ENCODE results near the gene MARVELD1. TPM values are rescaled to one million over a fixed set of nuclear protein-coding genes. Genes with fewer than 3 reads are reported as not detected.
A peak's percentile ranks its signal among the peaks of the same experiment; 100 is the strongest.

MARVELD1 gene
- total and polyA plus RNA-seq, 2 of the 13 experiments (the other 11 are each of a cell fraction or from before 2014, with no cell fraction given): not detected

DNA sequence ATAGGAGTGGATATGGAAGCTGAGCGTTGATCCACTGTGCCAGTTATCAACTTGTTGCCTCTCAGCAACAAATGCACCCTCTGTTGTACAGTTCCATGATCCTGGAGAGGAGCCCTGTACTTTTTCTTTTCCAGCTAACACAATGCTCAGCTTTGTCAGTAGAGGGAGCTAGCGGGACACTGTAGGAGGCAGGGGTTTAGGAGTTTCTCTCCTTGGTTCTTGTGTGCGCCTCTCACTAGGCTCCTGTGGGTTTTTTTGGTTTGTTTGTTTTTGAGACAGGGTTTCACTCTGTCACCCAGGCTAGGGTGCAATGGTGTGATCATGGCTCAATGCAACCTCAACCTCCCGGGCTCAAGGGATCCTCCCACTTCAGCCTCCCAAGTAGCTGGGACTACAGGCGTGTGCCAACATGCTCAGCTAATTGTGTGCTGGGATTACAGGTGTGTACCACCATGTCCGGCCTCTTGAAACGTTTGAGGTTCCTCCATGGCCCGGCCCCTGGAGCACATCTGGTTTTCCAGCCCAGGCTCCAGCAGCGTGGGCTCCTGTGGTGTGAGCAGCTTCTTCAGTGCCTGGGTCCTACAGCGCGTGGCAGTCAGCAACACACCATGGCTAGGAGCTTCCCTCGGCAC, 12.0 kb upstream of the MARVELD1 start (continued):
- no peak for TF ChIP-seq ZNF142 (CRISPR knock-in tag; IDR thresholded peaks at IDR 0.05)
- TF ChIP-seq ZBTB46 (CRISPR knock-in tag; IDR thresholded peaks at IDR 0.05; ENCODE audit: borderline replicate concordance): no peak
- no peak; the same call in 1 of the 2 replicates for TF ChIP-seq ZFX (CRISPR knock-in tag; IDR thresholded peaks at IDR 0.05; ENCODE audit: low read depth)
- no peak for TF ChIP-seq ZNF839 (CRISPR knock-in tag; IDR thresholded peaks at IDR 0.05; ENCODE audit: borderline replicate concordance)
- TF ChIP-seq PRMT3 (CRISPR knock-in tag; IDR thresholded peaks at IDR 0.05; ENCODE audit: borderline replicate concordance, low read depth): no peak
- peak; percentile 92 for TF ChIP-seq SMC3 (IDR thresholded peaks at IDR 0.05; ENCODE audit: low read length)
- no peak for TF ChIP-seq HMG20A (CRISPR knock-in tag; IDR thresholded peaks at IDR 0.05; ENCODE audit: borderline replicate concordance)
- TF ChIP-seq HOXA7 (CRISPR knock-in tag; IDR thresholded peaks at IDR 0.05): no peak
- no peak for TF ChIP-seq TOE1 (CRISPR knock-in tag; IDR thresholded peaks at IDR 0.05)
- no peak for TF ChIP-seq ZNF180 (CRISPR knock-in tag; IDR thresholded peaks at IDR 0.05; ENCODE audit: borderline replicate concordance, low read depth)
- TF ChIP-seq CENPX (CRISPR knock-in tag; IDR thresholded peaks at IDR 0.05): no peak
- TF ChIP-seq, protein P1, sequence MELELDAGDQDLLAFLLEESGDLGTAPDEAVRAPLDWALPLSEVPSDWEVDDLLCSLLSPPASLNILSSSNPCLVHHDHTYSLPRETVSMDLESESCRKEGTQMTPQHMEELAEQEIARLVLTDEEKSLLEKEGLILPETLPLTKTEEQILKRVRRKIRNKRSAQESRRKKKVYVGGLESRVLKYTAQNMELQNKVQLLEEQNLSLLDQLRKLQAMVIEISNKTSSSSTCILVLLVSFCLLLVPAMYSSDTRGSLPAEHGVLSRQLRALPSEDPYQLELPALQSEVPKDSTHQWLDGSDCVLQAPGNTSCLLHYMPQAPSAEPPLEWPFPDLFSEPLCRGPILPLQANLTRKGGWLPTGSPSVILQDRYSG (CRISPR knock-in tag; IDR thresholded peaks at IDR 0.05): no peak
- TF ChIP-seq, protein P2, sequence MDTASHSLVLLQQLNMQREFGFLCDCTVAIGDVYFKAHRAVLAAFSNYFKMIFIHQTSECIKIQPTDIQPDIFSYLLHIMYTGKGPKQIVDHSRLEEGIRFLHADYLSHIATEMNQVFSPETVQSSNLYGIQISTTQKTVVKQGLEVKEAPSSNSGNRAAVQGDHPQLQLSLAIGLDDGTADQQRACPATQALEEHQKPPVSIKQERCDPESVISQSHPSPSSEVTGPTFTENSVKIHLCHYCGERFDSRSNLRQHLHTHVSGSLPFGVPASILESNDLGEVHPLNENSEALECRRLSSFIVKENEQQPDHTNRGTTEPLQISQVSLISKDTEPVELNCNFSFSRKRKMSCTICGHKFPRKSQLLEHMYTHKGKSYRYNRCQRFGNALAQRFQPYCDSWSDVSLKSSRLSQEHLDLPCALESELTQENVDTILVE (CRISPR knock-in tag; IDR thresholded peaks at IDR 0.05): no peak
- TF ChIP-seq ZNF589 (CRISPR knock-in tag; conservative IDR thresholded peaks at IDR 0.05): no peak
- no peak for TF ChIP-seq ZNF619 (CRISPR knock-in tag; IDR thresholded peaks at IDR 0.05)
- no peak for TF ChIP-seq ZNF639 (CRISPR knock-in tag; conservative IDR thresholded peaks at IDR 0.05)
- no peak for TF ChIP-seq ZFP1 (CRISPR knock-in tag; IDR thresholded peaks at IDR 0.05)
- no peak for TF ChIP-seq ZMYM2 (CRISPR knock-in tag; IDR thresholded peaks at IDR 0.05)
- TF ChIP-seq NFKB2 (CRISPR knock-in tag; IDR thresholded peaks at IDR 0.05; ENCODE audit: borderline replicate concordance): no peak
- TF ChIP-seq PITX1 (CRISPR knock-in tag; IDR thresholded peaks at IDR 0.05): 0 out of 2 replicates have a peak, but pooled peaks have one; percentile 16

Measured in HepG2 (cell line).